Activated CD8-positive, alpha-beta memory T cell treated with anti-CD3 and anti-CD28 coated beads, Interleukin-2, amount 50 U/mL, for 4 hours (primary cell): Measurements from ENCODE around the gene DROSHA.

ENCODE experiments used
- DNase-seq: peaks from one replicate; pipeline ENCODE4 v3.0.0-alpha.2; 2020

DROSHA gene

GRCh38 chr5:31459594-31459993, 72.3 kb downstream of the DROSHA start:
- DNase-seq = no peak

DNA sequence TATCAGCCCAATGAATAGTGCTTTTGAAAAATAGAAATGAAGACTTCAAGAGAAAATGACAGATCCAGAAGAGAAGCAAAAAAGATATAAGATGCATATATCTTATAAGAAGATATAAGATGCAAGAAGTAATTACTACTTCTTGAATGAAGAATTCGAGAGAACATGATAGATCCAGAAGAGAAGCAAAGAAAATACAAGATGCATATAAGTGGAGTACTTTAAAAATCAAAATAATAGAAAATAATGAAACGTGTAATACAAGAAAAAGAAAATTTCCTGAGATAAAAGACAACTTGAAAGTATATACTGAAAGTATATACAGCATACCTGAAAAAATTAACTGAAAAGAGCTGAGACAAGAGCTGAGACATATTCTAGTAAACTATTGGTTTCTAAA, 76.7 kb downstream of the DROSHA start:
- DNase-seq = no peak

- no peak for DNase-seq
Measured at GRCh38 chr5:31453522-31453921, 78.4 kb downstream of the DROSHA start.

DNA sequence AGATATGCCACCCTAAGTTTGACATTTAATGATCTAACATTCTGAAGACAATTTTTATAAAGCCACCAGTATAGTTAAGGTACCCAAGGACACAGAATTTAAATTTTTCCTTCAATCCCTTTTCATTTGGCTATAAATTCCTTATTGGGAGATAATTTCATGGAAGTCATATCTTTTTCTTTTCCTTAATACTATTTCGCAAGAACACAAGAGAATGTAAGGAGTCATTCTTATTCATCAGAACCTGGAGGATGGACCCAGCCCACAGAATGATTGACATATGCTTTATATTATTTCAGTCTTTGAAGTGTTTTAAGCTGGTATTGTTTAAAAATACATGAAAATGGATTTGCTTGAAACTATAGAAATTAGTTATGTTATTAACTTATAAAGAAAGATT, 79.6 kb downstream of the DROSHA start:
- no peak for DNase-seq

GRCh38 chr5:31449962-31450361, 81.9 kb downstream of the DROSHA start:
- DNase-seq = no peak

DNA sequence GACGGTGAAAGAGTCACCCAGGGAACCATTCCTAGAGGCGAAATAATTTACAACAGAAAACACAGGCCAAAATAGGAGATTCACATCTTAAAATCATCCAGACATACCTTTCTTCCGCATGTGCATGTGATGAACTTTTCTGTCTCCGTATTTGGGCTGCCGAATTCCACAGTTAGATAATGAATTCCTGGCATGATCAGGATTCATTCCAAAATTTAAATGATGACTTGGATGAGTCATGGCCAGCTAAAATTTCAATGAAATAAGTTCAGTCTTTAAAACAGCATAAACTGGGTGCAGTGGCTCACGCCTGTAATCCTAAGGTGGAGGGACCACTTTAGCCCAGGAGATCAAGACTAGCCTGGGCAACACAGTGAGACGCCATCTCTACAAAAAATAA, 82.7 kb downstream of the DROSHA start:
- no peak for DNase-seq

DNA sequence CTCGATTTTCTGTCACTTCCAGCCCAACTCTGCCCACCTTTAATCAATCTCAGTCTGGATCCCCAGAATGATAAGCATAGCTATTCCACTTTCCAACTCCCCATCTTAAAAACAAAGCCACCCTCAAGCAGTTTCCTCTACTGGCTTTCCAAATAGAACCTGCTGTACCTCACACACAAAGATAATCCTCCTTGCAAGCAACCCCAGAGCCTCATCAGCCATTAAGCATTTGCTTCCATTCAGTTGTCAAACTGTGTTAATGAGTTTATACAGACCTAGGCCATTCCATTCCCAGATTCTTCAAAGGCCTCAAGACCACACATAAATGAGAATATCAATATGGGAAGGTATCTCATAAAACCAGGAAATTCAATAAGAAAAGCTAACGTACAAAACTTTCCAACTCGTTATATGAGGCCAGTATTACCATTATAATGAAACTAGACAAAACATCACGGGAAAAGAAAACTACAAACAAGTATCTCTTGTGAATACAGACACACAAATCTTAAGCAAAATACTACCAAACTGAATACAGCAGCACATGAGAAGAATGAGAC, 86.8 kb downstream of the DROSHA start:
- DNase-seq = no peak

DNA sequence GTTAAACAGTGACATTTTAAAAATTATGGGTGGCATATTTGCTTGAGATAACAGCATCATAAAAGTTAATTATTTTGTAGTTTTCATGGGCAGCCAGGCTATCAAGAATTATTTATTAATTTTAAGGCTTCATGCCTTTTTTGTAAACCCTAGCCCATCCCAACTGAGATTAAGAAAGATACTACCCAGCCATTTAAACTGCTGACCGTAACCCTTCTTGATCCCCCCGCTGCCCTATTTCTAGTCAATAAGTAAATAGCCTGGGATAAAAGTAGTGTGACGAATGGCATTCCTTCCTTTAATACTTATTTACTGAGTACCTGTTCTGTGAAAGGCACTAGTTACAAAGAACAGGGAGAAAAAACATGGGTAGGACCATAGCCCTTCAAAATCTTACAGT, 88.3 kb downstream of the DROSHA start:
- DNase-seq = no peak

DNA sequence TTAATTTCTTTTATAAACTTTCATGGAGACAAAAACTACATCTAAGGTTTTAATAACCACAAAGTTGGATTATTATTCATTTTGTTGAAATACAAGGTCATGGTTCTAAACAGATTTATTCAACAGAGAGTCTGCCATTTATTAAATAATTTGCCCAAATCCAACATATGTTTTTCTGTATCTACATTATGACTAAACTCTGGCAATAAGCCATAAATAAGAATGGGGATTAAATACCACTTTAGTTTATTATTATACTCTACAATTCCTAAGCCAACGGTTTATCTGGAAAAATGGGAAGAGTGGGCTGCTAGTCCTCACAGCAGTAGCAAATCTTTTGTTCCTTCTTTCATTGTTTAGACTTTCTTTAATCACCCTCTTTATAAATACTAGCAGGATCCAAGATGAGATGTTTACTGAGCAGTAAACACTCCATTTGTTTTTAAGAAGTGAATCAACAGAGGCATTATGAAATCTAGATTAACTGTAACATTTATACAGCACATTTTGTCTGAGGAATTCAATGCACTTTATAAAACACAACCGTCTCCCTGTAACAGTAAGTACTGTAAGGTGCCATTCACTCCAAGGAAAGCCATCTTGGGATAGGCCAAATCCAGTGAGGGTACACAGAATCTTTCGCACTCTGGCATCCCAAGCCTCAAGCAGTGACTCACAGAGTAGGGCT, 89.7 kb downstream of the DROSHA start:
- no peak for DNase-seq

- no peak for DNase-seq
Measured at GRCh38 chr5:31436851-31437250, 95.0 kb downstream of the DROSHA start.

DNA sequence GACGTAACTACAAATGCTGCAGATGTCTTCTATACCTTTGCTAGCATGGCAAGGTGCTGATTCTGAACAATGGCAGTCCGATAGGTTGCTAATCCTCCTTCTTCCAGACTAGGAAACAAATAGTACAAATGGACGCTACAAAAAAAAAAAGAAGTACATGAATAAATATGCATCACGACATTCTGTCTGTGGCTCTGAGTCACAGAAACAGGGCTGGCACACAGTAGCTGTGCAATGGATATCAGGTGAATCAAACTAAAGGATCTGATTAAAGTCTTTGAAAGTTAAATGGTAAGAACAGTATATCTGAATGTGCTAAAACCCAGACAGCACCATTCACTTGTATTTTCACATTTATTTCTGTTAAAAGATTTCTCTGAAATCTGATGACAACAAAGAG, 96.2 kb downstream of the DROSHA start:
- no peak for DNase-seq

DNA sequence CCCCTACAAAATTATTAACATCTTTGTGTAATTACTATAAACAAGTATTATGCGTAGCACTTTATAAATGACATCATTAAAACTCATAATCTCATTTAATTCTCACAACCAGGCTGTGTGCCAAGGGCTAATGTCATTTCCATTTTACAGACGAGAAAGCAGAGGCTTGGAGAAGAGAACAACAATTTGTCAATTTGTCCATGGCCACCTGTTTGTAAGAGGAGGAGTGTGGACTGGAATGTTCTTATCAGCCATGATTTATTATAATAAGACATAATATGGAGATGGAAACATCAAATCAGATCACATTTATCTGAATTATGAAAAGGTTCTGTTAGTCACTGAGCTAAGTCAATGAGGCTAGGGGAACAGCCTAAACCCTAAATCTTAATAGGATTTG, 97.0 kb downstream of the DROSHA start:
- DNase-seq = no peak

DNA sequence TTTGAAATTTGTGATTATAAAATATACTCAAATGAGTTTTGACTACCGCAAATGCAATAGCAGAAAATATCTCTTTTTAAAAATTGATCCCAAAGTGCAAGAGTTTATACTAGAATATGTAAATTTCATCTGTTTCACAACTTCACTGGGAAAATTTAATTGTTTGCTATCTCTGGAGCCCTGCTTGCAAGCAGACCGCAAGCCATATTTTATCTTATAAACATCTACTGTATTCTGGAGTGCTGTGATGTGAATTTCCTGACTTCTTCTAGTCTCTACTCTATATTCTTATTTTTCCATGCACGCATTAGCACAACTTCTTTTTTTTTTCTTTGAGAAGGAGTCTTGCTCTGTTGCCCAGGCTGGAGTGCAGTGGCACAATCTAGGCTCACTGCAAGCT, 98.7 kb downstream of the DROSHA start:
- no peak for DNase-seq

GRCh38 chr5:31427724-31428309, 104.1 kb downstream of the DROSHA start:
- DNase-seq = no peak

- no peak for DNase-seq
Measured at GRCh38 chr5:31427013-31427723, 104.7 kb downstream of the DROSHA start.

DNA sequence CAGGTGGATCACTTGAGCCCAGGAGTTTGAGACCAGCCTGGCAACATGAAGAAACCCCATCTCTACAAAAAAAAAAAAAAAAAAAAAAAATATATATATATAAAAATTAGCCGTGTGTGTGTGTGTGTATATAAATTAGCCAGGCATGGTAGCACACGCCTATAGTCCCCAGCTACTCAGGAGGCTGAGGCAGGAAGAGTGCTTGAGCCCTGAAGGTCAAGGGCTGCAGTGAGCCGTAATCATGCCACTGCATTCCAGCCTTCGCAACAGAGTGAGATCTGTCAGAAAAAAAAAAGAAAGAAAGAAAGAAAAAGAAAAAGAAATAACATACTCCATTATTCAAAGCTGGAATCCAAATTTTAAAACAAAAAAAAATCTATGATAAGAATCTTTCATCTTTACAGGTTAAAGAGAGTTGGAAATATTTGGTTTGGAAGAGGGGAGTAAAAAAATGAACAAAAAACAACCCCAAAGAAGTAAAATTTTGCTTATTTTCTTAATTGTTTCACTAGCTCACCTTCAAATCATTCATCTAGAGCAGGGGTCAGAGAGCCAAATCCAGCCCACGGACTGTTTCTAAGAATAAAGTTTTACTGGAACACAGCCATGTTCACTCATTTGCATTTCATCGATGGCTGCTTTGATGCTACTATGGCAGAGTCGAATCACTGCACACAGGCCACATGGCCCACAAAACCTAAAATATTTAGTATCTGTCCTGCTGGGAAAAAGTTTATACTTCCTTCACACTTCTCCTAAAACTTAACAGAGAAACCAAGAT, 109.9 kb downstream of the DROSHA start:
- DNase-seq = no peak

DNA sequence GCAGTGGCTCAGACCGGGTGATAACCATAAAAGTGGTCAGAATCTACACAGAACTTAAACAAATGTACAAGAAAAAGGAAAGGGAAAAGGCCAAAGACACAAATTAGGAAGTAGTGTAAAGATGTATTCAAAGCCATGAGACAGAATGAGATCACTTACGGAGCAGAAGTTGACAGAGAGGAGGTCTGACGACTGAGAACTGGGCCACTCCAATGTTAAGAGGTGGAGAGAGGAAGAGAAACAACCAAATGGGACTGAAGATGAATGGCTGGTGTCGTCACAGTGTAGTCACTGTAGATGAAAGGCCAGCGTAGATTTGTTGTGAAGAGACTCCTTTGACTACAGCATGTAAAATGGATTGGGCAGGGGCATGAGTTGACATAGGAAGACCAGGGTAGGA, 114.4 kb downstream of the DROSHA start:
- DNase-seq = no peak

DNA sequence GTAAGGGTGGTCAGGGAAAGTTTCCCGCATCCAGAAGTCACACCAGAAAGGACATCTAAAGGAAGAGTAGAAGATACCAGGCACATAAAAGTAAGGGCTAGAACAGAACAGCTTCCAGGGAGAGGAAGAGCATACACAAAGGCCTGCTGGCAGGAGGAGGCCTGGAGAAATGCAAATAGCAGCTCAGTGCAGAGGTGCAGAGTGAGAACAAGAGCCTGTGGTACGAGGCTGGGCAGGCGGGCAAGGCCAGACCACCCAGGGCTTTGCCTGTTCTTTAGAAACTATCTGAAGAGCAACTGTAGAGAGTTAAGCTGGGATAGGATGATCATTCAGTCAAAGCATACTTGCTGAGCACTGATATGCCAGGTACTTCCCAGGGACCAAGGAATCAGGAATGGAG, 115.3 kb downstream of the DROSHA start:
- DNase-seq = no peak

GRCh38 chr5:31415960-31416359, 115.9 kb downstream of the DROSHA start:
- no peak for DNase-seq

DNA sequence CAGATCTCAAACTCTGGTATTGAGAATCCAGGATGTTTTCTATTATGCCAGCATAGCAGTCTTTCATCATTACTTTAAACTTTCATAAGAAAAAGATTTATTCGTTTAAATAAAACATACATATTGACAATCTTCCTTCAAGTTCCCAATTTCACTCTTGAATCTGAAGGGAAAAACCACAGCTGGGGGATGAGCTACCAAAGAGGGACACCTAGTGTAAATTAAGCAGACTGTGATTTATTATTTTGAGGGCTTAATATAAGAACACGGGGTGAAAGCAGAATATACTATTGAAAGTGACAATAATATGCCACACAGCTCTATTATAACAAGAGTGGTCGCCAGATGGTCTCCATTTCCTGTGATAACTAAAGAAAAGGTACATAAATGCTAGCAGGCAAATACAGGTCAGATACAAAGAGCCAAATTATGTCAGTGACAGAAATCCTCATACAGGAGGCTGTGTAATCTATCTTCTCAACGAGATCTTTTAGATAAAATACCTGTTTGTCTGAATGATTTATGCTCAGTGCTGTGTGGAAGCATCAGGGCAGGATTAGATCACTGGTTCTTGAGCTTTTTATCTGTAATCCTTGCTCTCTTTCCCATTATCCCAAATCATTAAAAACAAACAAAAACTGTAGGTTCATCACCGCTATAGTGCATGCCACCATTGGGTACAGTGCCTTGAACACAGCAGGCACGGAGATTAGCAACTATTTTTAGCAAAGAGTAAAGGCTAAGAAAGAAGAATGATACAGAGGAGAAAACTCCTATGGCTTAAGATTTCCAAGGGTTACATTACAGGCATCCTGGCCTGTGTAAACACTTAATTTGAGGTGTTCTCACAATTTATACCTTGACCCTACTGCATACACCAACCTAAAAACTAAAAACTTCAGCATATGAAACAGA, 116.6 kb downstream of the DROSHA start:
- DNase-seq = no peak

DNA sequence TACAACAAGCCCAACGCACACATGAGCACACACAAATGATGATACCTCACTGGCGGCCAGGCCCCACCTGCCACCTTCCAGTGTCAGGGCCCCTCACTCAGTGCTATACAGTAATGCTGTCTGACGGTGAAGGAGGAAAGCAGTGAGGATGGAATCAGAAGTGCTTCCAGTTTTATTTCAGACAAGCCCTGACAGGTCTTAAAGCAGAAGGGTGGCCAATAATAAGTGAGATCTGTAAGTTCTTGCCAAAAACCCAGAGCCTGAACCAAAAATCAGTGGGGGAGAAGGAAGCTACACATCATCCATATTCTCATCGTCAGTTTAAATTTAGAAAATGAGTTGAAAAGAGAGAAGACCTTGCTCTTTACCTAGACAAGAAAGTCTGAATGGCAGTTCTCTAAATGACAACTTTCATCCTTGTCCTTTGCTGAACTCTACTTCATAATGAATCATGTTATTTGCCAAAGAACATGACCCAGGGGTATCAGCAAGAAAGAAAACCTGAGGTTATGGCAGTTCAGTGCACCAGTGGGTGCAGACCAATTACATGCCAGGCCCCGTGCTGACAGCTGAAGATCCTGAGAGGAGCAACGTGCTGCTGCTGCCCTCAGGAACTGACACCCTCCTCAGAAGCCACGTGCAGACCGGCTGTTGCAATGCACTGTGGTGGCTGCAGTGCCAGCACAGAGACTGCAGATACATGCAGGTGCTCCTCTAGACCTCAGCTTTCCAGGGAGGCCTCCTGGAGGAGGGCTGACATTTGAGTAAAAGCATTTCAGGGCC, 118.7 kb downstream of the DROSHA start:
- no peak for DNase-seq
